Neuronal stem cell (in vitro differentiated cells): ENCODE data around the gene SHROOM2.

ENCODE experiments used
- DNase-seq: peaks from one replicate; pipeline ENCODE4 v3.0.0-alpha.2; 2013; ENCODE audit warnings: low spot score
- H2AFZ ChIP-seq: one replicate; pipeline ENCODE4 v1.6.1; 2013; ENCODE audit warnings: mild to moderate bottlenecking, low read length, inconsistent platforms
- H2AK5ac ChIP-seq: 2 replicates; pipeline ENCODE4 v1.6.1; 2013; ENCODE audit warnings: low read depth, mild to moderate bottlenecking, inconsistent platforms, low read length, moderate library complexity, mixed read lengths
- H2BK120ac ChIP-seq: 2 replicates; pipeline ENCODE4 v1.6.1; 2013; ENCODE audit warnings: low read depth, mild to moderate bottlenecking, inconsistent platforms, low read length, moderate library complexity, mixed read lengths
- H2BK12ac ChIP-seq: one replicate; pipeline ENCODE4 v1.6.1; 2013; ENCODE audit warnings: low read length, inconsistent platforms
- H2BK15ac ChIP-seq: 2 replicates; pipeline ENCODE4 v1.6.1; 2013; ENCODE audit warnings: mild to moderate bottlenecking, low read length, inconsistent platforms, mixed read lengths
- H2BK5ac ChIP-seq: one replicate; pipeline ENCODE4 v1.6.1; 2013; ENCODE audit warnings: inconsistent platforms, mild to moderate bottlenecking, low read length, moderate library complexity
- H3K14ac ChIP-seq: one replicate; pipeline ENCODE4 v1.6.1; 2013; ENCODE audit warnings: low read length, inconsistent platforms
- H3K18ac ChIP-seq: 2 replicates; pipeline ENCODE4 v1.6.1; 2013; ENCODE audit warnings: low read length, inconsistent platforms
- H3K23ac ChIP-seq: 2 replicates; pipeline ENCODE4 v1.6.1; 2013; ENCODE audit warnings: low read depth, mild to moderate bottlenecking, mixed read lengths, low read length, inconsistent platforms; ENCODE audit not compliant: poor library complexity
- H3K27ac ChIP-seq: replicated peaks from 3 replicates; pipeline ENCODE4 v1.5.1; 2013; ENCODE audit warnings: low read length, inconsistent platforms
- H3K27me3 ChIP-seq, 3 experiments: 2 replicates each; pipeline ENCODE4 v1.6.1; 2013; ENCODE audit warnings: low read length in 3 of 3, mild to moderate bottlenecking in 2 of 3, inconsistent platforms in 1 of 3, low read depth in 1 of 3, mixed read lengths in 1 of 3, moderate library complexity in 1 of 3; ENCODE audit not compliant: control insufficient read depth in 3 of 3, insufficient read depth in 3 of 3
- H3K36me3 ChIP-seq, 2 donors: replicated peaks in 1 of 2; 2 replicates each; pipeline ENCODE4 v1.6.1; 2013; ENCODE audit warnings: low read length in 2 of 2; ENCODE audit not compliant: control insufficient read depth in 2 of 2, insufficient read depth in 2 of 2
- H3K4ac ChIP-seq: 2 replicates; pipeline ENCODE4 v1.6.1; 2013; ENCODE audit warnings: inconsistent platforms, mild to moderate bottlenecking, low read length, moderate library complexity
- H3K4me1 ChIP-seq, 2 donors: 1 replicate in 1 of 2; 2 replicates in 1 of 2; pipeline ENCODE4 v1.6.1; 2013; ENCODE audit warnings: low read length in 2 of 2, low read depth in 1 of 2; ENCODE audit not compliant: control insufficient read depth in 2 of 2, insufficient read depth in 1 of 2
- H3K4me2 ChIP-seq: one replicate; pipeline ENCODE4 v1.6.1; 2013; ENCODE audit warnings: mild to moderate bottlenecking, low read length, inconsistent platforms; ENCODE audit not compliant: insufficient read depth, poor library complexity, severe bottlenecking
- H3K4me3 ChIP-seq, 2 donors: 2 replicates each; pipeline ENCODE4 v1.5.1; 2013; ENCODE audit warnings: low read length in 2 of 2, mild to moderate bottlenecking in 2 of 2, inconsistent platforms in 1 of 2, moderate library complexity in 1 of 2
- H3K79me1 ChIP-seq: one replicate; pipeline ENCODE4 v1.6.1; 2013; ENCODE audit warnings: low read depth, mild to moderate bottlenecking, inconsistent platforms, low read length, moderate library complexity
- H3K9ac ChIP-seq: one replicate; pipeline ENCODE4 v1.6.1; 2013; ENCODE audit warnings: mild to moderate bottlenecking, low read depth, low read length, inconsistent platforms; ENCODE audit not compliant: poor library complexity
- H3K9me3 ChIP-seq, 2 donors: replicated peaks in 1 of 2; 2 replicates each; pipeline versions ENCODE3 to v1.6.1; 2013; ENCODE audit warnings: low read length in 2 of 2, mild to moderate bottlenecking in 2 of 2, inconsistent platforms in 1 of 2, low read depth in 1 of 2, mixed read lengths in 1 of 2, moderate library complexity in 1 of 2; ENCODE audit not compliant: control insufficient read depth in 2 of 2, insufficient read depth in 1 of 2
- H4K8ac ChIP-seq: one replicate; pipeline ENCODE4 v1.6.1; 2013; ENCODE audit warnings: low read depth, mild to moderate bottlenecking, inconsistent platforms, low read length, moderate library complexity
- H4K91ac ChIP-seq: one replicate; pipeline ENCODE4 v1.6.1; 2013; ENCODE audit warnings: low read length, low read depth, mild to moderate bottlenecking, inconsistent platforms; ENCODE audit not compliant: poor library complexity
- WGBS, 2 donors: extraction: QIAGEN DNeasy Blood & Tissue Kit; methylation state at CpG; one replicate each; pipeline ENCODE4 v1.1.7; 2013; ENCODE audit warnings: missing lambda C conversion rate in 2 of 2, mixed read lengths in 1 of 2; ENCODE audit not compliant: insufficient read length in 2 of 2, insufficient replicate concordance in 1 of 2; ENCODE audit errors: extremely low coverage in 2 of 2; 5-methylcytosine and 5-hydroxymethylcytosine counted together

Gene SHROOM2

GRCh38 chrX:9983441-9983840 is 197.2 kb downstream of the SHROOM2 start:
- no peak overlapping the region for H3K4ac ChIP-seq
- H3K79me1 ChIP-seq: no peaks in the 10 kb centered on the region
- H4K8ac ChIP-seq: no peak overlapping the region
- no peak overlapping the region for H2BK5ac ChIP-seq
- no peak overlapping the region for H2BK120ac ChIP-seq
- H3K4me1 ChIP-seq: no peaks in the 10 kb centered on the region
- no peak overlapping the region for H2AK5ac ChIP-seq
- no peak overlapping the region for H3K14ac ChIP-seq
- no peak overlapping the region for H2BK15ac ChIP-seq
- H3K27me3 ChIP-seq: no peaks in the 10 kb centered on the region
- no peak overlapping the region for H3K4me3 ChIP-seq
- no peak overlapping the region for H3K27ac ChIP-seq
- no peak overlapping the region for H3K9ac ChIP-seq
- no peak overlapping the region for H3K4me2 ChIP-seq
- no peak overlapping the region for H3K18ac ChIP-seq
- no peak overlapping the region for H2BK12ac ChIP-seq
- no peaks in the 10 kb centered on the region for H3K36me3 ChIP-seq
- no peak overlapping the region for H3K23ac ChIP-seq
- WGBS, 2 donors: no CpG with 5 or more reads among the region's 18 CpGs
- no peak overlapping the region for H2AFZ ChIP-seq
- no peaks in the 10 kb centered on the region for H3K9me3 ChIP-seq
- H4K91ac ChIP-seq: no peak overlapping the region
- no peak for DNase-seq

DNA sequence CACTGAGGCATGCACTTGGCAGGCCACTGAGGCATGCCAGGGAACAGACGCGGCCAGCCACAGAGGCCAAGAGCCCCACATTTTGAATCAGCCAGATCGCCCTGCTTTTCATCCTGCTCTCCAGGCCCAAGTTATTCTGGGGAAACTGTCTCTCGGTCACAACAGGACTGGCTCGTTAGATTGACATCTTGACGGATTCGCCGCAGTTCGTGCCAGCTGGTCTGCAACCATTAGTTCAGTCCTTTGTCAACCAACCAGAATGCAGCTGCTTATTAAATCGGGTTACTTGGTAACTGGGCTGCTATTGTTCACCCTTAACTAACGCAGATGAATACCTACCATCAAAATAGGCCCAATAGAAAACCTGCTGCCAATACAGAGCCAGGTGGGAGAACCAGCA is 197.6 kb downstream of the SHROOM2 start:
- H2BK12ac ChIP-seq: no peak overlapping the region
- no peak overlapping the region for H3K23ac ChIP-seq
- no peak overlapping the region for H3K4ac ChIP-seq
- H3K27ac ChIP-seq: no peak overlapping the region
- no peak overlapping the region for H3K4me2 ChIP-seq
- no CpG with 5 or more reads among the region's 11 CpGs for WGBS, 2 donors
- H4K8ac ChIP-seq: no peak overlapping the region
- no peaks in the 10 kb centered on the region for H3K27me3 ChIP-seq
- no peaks in the 10 kb centered on the region for H3K36me3 ChIP-seq
- H3K4me3 ChIP-seq: no peak overlapping the region
- H2BK5ac ChIP-seq: no peak overlapping the region
- no peak overlapping the region for H3K14ac ChIP-seq
- no peaks in the 10 kb centered on the region for H3K4me1 ChIP-seq
- H3K18ac ChIP-seq: no peak overlapping the region
- DNase-seq: no peak
- H2BK120ac ChIP-seq: no peak overlapping the region
- no peak overlapping the region for H2AFZ ChIP-seq
- H3K9ac ChIP-seq: no peak overlapping the region
- H2AK5ac ChIP-seq: no peak overlapping the region
- H2BK15ac ChIP-seq: no peak overlapping the region
- H3K79me1 ChIP-seq: no peaks in the 10 kb centered on the region
- H3K9me3 ChIP-seq: no peaks in the 10 kb centered on the region
- no peak overlapping the region for H4K91ac ChIP-seq

GRCh38 chrX:9988762-9989161 is 202.5 kb downstream of the SHROOM2 start:
- no peak overlapping the region for H4K8ac ChIP-seq
- H4K91ac ChIP-seq: no peak overlapping the region
- H2AFZ ChIP-seq: no peak overlapping the region
- no peak overlapping the region for H3K9ac ChIP-seq
- H3K4ac ChIP-seq: no peak overlapping the region
- no peak overlapping the region for H2BK5ac ChIP-seq
- H2BK15ac ChIP-seq: no peak overlapping the region
- H2BK12ac ChIP-seq: no peak overlapping the region
- no peaks in the 10 kb centered on the region for H3K36me3 ChIP-seq
- no peak overlapping the region for H3K23ac ChIP-seq
- no peaks in the 10 kb centered on the region for H3K4me1 ChIP-seq
- no peaks in the 10 kb centered on the region for H3K79me1 ChIP-seq
- no peak overlapping the region for H2AK5ac ChIP-seq
- no peaks in the 10 kb centered on the region for H3K27me3 ChIP-seq
- no peak overlapping the region for H3K27ac ChIP-seq
- no peak for DNase-seq
- H2BK120ac ChIP-seq: no peak overlapping the region
- no peak overlapping the region for H3K4me2 ChIP-seq
- WGBS, 2 donors: no CpG with 5 or more reads among the region's 1 CpG
- no peak overlapping the region for H3K18ac ChIP-seq
- H3K9me3 ChIP-seq: no peaks in the 10 kb centered on the region
- no peak overlapping the region for H3K14ac ChIP-seq
- no peak overlapping the region for H3K4me3 ChIP-seq

- Histone ChIP-seq H3K4me1 (no peaks in the 10 kb centered on the region), H3K18ac (no peak overlapping the region), H2BK12ac (no peak overlapping the region), H4K8ac (no peak overlapping the region), H2BK15ac (no peak overlapping the region), H3K9ac (no peak overlapping the region), H3K4ac (no peak overlapping the region), H3K36me3 (no peaks in the 10 kb centered on the region), H3K79me1 (no peaks in the 10 kb centered on the region), H2BK120ac (no peak overlapping the region), H3K14ac (no peak overlapping the region), H3K4me3 (no peak overlapping the region), H3K9me3 (peaks cover 0 to 4% of the 10 kb centered on the region in 2 donors), H4K91ac (no peak overlapping the region), H3K27ac (no peak overlapping the region), H3K23ac (no peak overlapping the region), H3K27me3 (no peaks in the 10 kb centered on the region), H3K4me2 (no peak overlapping the region), H2BK5ac (no peak overlapping the region), H2AK5ac (no peak overlapping the region), H2AFZ (no peak overlapping the region)
- no peak for DNase-seq
- WGBS, 2 donors: no CpG with 5 or more reads among the region's 28 CpGs
These were observed 205.8 kb downstream of the SHROOM2 start for GRCh38 chrX:9992061-9992460.
